GOT3 (cell line): ENCODE measurements around the gene EFR3B.
"Not testable (repeated sequence)": the region's sequence is repeated elsewhere in the genome, so short reads cannot be mapped to it uniquely, and the experiment has no call there.

Source experiments
- DNase-seq: peaks from one replicate; lab custom pipeline; 2025; ENCODE audit warnings: mixed read lengths; lab: John Stamatoyannopoulos, UW

EFR3B gene

DNA sequence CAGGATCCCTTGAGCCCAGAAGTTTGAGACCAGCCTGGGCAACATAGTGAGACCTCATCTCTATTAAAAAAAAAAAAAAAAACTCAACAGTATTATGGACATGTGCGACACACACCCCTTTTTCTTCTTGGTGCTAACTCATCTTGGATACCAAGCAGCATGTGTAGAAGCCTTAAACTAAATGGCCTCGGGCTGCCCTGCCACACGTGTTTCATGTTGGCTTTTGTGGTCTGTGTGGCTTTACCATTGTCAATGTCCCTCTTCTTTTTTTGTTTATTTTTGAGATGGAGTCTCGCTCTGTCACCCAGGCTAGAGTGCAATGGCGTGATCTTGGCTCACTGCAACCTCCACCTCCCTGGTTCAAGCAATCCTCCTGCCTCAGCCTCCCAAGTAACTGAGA lies 109.1 kb downstream of the EFR3B start:
- not testable (repeated sequence) for DNase-seq

DNA sequence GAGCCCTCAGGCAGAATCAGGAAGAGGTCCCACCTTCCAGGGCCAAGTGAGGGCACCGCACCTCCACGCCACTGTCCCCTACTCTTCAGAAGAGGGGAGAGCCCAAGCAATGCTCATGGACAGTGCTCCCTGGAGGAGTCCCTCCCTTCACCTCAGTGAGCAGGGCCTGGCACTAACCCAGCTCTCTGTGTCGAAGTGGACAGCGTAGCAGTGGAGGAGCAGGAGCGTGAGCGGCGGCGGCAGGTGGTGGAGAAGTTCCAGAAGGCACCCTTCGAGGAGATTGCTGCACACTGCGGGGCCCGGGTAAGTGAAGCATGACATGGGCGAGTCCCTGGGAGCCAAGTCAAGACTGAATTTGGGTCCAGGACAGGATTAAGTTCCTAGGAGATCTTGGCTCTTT lies 109.8 kb downstream of the EFR3B start:
- DNase-seq: no peak

DNA sequence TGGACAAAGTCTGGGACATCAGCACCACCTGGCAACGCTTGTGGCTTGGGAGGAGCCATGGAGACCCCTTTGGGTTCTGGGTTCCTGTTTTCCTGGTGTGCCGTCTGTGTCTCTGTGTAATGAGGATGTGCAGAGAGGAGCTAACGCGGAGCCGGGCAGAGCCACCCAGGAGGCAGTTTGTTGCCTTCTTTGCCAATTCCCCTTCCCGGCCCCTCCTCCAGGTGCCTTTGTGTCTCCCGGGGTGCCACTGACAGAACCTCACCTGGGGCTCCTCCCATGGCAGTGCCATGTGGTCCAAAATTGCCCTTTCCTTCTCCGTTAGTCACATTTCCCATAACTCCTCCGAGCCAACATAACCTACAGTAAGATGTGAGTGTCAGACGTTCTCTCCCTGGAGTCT lies 113.5 kb downstream of the EFR3B start:
- DNase-seq: no peak

DNA sequence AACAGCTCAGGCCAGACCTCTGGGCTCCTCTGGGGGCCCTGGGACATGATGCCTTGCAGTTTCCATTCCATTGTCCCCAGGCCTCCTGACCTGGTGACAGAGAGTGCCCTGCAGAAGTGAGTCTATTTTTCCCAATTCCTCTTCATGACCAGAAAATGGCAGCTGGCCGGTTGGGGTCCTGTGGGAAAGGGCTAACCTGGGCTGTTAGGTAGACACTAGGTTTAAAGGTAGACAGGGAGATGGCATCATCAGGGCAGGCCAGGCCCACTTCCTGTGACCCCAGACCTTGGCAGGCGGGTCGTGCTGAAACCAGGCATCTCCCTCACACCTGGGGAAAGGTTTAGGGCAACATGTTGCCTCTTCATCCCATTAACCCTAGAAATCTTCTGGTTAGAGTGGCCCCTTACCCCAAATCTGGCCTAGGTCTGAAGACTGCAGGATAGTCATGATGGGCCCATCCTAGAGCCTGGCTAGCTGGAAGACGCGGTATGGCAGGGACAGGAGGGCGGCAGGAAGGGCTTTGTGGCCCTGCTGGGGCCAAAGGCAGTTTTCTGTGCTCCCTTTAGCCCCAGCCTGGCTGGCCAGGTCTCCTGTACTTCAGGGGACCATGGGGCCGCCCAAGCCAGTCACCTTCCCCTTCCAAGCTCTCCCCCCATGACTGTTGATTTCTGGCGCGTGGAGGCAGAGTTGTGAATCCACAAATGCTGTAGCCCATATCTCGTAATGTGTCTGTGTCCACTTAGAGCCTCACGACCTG lies 116.4 kb downstream of the EFR3B start:
- DNase-seq: no peak

DNA sequence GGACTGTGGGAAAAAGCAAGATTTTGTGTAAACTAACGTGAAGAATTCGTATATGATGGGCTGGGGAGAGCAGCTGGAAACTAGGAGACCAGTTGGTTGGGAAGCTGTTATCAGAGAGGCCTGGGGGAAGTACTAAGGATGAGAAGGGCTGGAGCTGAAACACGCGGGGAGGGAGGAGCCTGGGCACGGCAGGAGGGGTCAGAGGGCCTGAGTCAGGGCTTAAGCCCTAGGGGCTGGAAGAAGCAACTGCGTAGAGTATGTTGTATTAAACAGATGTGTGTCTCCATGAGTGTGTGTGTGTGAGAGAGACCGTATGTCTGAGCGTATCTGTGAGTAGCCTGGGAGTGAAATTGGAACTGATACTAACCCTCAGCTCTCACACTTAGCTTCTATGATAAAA lies 118.1 kb downstream of the EFR3B start:
- DNase-seq: no peak

DNA sequence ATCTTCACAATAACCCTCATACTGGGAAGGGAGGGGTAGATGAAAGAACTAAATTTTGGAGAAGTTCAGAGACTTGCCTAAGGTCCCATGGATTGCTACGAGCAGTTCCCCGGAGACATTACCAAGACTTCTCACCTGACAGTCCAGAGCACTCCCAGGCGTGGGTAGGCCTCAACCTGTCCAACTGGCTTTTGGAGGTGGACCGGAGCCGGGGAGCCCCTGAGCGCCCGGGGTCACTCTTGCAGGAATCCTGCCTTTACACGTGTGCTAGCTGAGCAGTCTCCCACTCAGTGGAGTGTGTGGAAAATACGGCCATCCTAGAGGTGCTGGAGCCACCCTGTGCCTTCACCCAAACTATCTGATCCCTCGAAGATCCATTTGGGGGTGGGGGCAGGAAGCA lies 118.5 kb downstream of the EFR3B start:
- no peak for DNase-seq

DNA sequence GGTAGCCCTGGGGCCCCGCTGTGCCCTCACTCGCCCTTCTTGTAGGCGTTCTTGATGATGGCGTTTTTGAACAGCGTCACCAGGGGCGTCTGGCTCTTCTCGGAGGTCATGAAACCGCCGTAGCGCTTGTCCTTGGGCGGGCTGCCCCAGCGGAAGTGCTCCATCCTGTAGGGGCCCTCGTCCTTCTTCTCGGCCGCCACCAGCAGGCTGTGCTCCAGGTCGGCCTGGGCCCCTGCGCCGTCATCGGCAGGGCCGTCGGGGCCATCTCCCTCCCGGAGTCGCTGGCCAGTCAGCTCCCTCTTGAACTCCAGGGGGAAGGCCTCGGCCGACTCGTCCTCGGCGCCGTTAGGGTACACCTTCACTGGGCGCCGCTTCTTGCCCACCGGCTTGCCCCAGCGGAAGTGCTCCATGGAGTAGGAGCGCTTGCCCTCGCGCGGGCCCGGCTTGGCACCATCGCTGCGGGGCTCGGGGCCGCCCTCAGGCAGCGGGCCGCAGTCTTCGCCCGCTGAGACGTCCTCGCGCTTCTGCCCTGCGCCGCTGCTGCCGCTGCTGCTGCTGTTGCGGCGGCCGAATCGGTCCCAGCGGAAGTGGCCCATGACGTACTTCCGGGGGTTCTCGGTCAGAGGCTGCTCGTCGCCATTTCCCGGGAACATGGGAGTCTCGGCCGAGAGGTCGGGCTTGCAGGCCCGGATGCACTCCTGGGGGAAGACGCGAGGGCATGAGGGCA lies 119.3 kb downstream of the EFR3B start:
- DNase-seq: no peak

DNA sequence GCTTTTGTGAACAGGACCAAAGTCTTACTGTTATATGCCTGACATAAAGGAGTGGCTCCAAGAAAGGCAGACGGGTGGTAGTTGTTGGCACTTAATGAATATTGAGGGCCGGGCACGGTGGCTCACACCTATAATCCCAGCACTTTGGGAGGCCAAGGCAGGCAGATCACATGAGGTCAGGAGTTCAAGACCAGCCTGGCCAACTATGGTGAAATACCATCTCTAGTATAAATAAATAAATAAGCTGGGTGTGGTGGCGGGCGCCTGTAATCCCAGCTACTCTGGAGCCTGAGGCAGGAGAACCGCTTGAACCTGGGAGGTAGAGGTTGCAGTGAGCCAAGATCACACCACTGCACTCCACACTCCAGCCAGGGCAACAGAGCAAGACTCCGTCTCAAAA lies 120.2 kb downstream of the EFR3B start:
- DNase-seq: not testable (repeated sequence)

DNA sequence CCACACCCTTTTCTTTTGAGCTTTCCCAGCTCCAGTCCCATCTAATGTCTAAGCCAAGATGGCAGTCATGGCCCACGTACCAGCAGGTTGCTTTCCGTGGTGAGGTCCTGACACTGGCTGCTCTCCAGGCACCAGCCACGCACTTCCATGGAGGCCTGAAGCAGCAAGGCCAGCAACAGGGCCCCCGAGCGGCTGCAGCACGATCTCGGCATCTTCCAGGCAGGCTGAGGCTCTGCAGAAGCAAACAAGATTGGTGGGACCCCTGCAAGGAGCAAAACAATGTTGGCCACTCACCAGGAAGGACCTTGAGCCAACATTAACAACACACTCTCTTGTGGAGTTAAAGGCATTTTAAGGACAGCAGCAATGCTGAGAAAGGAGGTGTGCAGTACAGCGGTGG lies 122.7 kb downstream of the EFR3B start:
- DNase-seq: no peak

DNA sequence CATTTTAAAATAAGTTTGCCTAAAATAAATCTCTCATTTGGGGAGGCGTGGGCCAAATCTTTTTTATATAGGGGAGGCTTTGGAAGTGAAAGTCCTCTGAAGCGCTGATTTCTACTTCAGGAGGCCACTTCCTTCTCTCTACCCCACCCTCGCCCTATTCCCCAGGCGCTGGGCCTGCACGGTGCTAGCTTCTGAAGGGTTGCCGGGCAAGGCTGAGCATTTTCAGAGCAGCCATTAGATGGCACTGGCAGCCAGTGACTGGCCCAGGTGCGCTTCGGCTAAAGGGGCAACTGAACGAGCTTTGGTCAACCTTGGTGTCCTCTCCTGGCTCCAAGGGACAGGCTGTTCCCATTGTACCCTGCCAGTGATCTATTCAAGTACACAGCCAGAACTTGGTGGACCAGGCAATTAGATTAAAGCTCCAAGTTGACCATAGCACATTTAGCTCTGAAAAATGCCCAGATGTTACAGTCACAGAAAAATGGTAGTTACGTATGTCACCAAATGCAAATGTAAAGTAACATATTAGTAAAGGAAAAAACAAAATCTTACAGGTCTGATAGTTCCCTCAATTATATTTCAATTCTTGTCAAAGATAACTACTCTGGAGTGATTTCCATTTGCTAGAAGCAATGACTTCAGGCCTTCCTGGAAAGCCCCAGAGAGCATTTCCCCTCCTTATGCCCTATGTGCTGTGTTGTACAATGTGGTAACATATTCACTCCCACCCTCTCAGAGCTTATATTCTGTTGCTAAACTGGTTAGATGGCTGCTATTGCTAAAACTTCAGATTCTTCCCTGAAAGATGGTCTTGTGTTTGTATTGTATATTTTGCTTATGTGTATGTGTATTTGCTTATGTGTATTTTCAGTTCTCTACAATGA lies 124.4 kb downstream of the EFR3B start:
- no peak for DNase-seq

DNA sequence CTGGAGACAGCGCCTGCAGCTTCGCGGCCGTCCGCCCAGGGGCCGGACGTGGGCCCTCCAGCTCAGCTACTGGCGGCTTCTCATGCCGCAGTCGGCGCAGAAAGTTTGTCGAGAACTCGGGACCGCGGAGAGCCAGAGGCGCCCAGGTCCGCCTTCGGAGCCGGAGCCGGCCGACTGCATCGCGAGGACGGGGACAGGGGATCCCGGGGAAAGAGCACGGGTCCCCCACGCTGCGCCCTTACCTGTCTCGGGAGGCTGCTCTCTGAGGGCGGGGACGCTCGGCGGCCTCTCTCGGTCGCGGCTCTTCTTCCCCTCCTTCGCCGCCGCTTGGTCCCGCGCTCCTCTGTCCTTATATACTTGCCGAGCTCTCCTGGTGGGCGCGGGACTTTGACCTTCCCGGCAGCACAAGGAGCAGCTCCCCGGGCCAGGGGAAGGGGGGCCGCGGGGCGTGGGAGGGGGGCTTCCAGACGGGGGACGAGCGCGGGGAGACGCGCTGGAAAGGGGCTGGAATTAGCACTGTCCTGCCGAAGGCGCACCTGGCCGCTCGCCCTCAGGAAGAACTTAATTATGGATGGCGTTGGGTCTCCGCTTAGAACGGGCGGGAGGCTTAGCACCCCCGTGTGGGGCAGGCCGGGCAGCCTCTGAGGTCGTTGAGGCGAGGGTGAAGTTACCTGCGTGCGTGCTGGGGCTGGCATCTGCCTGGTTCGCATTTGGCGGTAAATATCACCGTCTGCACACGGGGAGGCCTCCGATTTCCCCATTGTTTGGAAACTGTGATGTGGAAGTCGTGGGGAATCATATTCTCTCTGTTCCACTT lies 126.6 kb downstream of the EFR3B start, which contains the start of gene POMC:
POMC (minus strand) TSS at position 325 of the 817 bp plus-strand sequence. CDS start 3,808 bp downstream, outside the sequence.
- DNase-seq: no peak

DNA sequence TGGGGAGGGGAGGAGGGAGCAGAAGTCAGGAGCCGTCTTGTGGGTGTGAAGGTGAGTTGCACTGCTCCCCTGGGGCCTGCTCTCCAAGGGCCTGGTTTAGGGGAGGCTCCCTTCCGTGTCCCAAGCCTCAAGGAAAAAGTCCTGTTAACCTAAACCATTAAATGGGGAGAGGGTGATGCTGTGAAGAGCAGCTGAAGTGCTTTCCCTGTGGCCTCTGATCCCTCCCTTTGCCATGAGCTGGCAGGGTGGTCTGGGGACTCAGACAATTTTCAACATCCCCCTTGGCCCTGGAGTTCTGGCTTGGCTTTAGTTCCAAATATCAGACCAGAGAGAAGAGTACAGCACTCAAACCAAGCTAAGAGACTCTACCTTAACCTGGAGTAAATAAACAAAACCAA lies 127.2 kb downstream of the EFR3B start:
- DNase-seq: no peak

DNA sequence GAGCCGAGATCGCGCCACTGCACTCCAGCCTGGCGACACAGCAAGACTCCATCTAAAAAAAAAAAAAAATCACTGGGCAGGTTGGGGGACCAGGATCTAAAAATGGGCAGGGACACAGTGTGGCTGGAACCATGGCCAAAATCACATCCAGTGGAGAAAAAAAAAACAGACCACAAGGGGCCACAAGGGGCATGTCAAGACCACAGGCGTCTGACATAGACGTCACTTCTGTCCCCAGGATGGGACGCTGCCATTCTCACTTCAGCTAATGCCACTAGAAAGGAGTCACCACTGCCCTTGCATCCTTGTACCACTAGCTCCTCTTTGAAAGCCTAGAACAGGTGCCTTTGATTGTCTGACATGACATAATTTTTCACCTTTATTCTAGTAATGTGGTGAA lies 129.0 kb downstream of the EFR3B start:
- no peak for DNase-seq

DNA sequence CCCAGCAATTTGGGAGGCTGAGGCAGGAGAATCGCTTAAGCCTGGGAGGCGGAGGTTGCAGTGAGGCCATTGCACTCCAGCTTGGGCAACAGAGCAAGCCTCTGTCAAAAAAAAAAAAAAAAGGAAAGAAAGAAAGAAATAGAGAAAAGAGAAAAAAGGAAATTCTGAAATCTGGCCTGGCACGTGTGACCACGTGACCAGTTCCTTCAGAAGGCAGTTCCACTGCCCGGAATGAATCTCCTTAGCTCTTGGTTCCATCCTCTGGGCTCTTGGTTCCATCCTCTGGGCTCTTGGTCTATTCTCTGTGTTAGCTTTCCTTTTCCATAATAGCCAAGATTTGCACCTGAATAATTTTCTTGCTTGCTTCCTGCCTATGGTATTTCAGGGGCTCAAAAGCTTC lies 131.8 kb downstream of the EFR3B start:
- no peak for DNase-seq

DNA sequence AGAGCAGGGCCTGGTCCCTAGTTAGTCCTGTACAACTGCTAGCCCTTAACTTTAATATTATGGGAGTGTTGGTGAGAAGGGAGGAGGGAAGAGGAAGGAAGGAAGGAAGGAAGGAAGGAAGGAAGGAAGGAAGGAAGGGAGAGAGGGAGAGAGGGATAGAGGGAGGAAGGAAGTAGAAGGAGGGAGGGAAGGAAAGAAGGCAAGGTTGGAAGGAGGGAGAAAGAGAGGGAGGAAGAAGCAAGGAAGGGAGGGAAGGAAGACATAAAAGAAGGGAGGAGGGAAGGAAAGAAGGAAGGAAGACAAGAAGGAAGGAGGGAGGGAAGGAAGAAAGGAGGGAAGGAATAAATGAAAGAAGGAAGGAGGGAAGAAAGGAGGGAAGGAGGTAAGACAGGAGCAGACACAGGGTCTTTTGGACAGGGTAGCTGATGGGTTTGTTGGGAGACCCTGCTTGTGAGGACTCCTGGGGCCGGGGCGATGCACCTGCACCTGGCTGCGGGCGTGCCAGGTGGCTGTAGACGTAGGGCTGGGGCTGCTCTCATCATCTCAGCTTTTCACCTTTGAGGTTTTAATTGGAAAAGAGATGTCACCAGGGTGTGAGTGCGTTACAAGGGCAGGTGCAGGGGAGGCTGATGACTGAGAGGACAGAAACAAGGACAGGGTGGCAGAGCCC lies 132.5 kb downstream of the EFR3B start:
- no peak for DNase-seq

DNA sequence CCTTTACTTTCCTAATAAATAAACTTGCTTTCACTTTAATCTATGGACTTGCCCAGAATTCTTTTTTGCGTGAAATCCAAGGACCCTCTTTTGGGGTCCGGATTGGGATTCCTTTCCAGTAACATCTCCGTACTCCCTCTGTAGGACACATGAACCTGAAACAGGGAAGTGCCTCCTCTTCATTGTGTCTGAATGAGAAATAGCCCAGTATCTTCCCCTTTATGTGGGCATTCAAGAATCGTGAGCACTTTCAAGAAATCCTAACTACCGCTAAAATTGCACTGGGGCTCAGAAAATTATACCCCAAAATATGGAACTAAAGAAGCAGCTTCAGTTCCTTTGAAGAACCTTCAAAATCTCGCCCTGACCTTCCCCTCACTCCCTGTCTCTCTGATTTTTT lies 134.3 kb downstream of the EFR3B start:
- no peak for DNase-seq

DNA sequence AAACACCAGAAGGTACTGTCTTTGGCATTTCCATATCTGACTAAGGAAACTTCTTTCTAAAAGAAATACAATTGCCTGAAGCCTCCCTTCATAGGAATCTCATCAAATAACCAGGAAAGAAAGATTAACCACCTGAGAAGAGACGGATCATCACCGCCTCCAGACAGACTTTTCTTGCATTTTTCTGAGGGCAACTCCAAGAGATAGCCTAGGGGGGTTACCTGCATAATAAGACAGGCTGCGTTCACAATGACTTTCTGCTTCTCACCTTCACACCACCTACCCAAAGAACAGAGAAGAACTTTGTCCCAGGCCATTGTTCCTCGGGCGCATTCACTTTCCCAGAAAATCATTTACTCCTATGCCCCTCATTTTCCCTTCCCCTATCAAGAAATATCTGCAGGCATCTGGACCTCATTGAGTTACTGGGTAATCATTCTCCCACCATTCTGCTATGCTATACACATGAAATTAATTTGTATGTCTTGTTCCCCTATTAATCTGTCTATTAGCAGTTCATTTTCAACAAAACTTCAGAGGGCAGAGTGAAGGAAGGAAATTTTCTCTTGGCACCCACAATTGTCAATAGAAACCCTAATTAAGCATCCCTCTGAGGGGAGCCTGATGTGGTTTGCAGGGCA lies 134.8 kb downstream of the EFR3B start:
- no peak for DNase-seq

DNA sequence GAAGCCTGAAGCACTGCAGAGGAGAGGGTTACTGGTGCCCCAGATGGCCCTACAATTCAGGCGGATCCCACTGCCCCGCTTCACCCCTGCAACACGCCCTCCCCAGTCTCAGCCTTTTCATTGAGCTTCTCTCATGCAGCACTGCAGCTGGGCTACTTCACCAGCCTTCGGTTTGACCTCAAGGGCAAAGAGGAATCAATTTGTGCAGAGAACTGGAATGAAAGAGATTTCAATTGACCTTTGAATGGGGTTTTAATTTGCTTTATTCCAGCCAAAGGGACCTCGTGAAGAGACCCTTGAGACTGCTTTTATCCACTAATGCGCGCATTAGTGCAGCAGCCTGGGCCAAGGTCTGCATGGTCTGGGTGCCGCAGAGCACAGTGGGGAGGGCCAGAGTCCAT lies 135.3 kb downstream of the EFR3B start:
- no peak for DNase-seq

DNA sequence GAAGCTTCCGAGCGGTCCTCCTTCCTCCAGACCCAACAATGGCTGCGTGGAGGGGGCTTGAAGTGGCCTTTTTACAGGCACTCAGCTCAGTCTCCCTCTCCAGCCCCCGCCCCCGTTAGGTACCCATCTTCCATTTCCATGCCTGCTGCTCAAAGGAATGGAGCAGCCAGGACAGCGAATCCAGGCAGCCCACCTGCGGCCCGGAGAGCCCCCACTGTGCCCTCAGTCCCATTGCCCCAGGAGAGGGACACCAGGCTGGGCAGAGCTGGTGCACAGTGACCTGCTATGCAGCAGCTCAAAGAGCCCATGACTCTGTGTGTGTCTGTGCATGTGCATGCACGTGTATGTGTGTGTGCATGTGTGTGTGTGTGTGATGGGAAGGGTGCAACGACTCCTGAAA lies 137.1 kb downstream of the EFR3B start:
- DNase-seq: no peak

DNA sequence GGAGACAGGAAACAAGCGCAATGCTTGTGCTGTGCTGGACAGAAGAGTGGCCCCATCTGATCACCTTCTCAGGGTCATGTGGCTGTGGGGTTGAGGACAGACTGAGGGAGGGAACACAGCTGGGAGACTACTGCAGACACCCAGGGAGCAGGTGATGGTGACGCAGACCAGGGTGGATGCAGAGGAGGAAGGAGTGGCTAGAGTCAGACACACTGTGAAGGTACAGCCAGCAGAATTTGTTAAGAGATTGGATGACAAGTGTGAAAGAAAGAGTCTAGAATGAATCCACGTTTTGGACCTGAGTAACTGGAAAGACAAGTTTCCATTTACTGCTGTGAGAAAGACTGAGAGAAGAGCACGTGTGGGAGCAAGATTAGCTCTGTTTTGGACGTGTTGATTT lies 142.4 kb downstream of the EFR3B start:
- DNase-seq: no peak
